Measurements from ENCODE around the gene COL19A1. TPM values are rescaled to one million over a fixed set of nuclear protein-coding genes. Genes with fewer than 3 reads are reported as not detected.

The COL19A1 gene
- total RNA-seq, 2 experiments from 2014 or later: not detected

DNA sequence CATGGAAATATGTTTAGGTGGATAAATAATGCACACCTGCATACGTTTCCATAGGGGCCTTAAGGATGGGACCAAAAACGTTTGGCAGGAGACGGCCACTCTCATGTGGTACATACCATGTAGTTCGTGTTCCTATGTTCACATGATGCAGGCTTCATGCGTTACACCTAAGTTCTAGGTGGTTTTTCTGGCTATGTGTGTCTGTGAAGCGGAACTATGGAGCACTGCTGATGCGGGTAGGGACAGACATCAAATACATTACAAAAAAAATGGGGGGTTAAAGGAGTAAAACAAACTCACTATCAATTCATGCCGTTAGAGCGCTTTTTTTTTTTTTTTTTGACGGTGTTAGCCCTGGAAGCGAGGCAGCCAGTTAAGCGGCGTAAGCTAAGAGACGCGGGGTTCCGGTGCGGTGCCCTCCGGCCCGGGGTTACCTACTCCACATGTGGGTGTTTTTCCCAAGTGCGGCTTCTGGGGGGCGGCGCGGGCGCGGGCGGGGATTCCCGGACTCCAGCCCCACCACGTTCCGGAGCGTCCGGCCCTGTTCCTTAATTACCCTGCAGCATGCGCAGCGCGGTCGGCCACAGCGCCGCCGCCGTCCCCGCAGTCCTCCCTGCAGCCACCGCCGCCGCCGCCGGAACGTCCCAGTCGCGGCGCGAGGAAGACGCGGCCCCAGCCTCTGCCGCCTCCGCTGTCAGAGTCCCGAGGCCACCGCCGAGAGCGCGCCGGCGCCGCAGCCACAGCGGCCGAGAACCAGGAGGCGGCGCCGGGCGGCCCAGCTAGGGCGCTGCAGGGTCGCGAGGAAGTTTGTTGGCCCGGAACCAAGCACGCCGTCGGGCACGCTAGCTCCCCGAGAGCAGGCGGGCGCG, 648 bp downstream of the COL19A1 start:
- intact Hi-C loops (cut with DNase I, micrococcal nuclease): loop anchor here (1.0 to 5.0 kb wide), 3 partner anchors 32 to 70 kb away; partner anchors contain the start of gene LMBRD1 (in 2 of the 2)
- H3K27ac Mint-ChIP-seq: peak overlapping the region; percentile 65
- no peaks in the 10 kb centered on the region for H3K36me3 Mint-ChIP-seq (ENCODE audit: low read depth)
- ChIA-PET POLR2A (no interaction called here), CTCF (interaction anchor here (0.6 to 1.1 kb wide), 8 partner anchors 10 to 802 kb away, joined by 3 to 4 read pairs (median 3); partner anchors contain the start of gene LMBRD1)
- H3K4me1 Mint-ChIP-seq: peaks cover 23% of the 10 kb centered on the region
- H3K4me3 Mint-ChIP-seq: peak overlapping the region; percentile 64
- peak; percentile 74 for DNase-seq
- H3K9me3 Mint-ChIP-seq (ENCODE audit: low read depth): no peaks in the 10 kb centered on the region
- peak; percentile 81 for ATAC-seq
- peaks cover 46% of the 10 kb centered on the region for H3K27me3 Mint-ChIP-seq

DNA sequence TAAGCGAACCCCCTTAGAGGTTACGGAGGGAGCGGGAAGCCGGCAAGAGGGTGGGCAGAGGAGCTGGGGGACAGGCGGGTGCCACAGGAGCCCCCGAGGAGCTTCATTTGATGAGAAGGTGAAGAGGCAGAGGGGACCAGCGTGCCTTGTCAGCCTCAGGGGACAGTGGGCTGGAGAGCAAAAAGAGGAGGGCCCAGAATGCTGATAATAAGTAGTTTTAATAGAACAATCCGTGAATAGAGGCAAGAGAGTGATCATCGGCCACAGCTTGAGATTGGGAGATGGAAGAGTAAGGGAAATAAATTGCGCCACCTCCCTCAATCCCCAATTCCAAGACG, 1.3 kb downstream of the COL19A1 start:
- Mint-ChIP-seq H3K9me3 (ENCODE audit: low read depth) (no peaks in the 10 kb centered on the region), H3K4me3 (peak overlapping the region; percentile 64), H3K4me1 (peaks cover 23% of the 10 kb centered on the region), H3K27ac (no peak overlapping the region), H3K36me3 (ENCODE audit: low read depth) (no peaks in the 10 kb centered on the region), H3K27me3 (peaks cover 45% of the 10 kb centered on the region)
- ChIA-PET POLR2A (no interaction called here), CTCF (interaction anchor here (0.6 to 1.1 kb wide), 7 partner anchors 20 to 801 kb away, joined by 3 to 4 read pairs (median 3); partner anchors contain the start of gene LMBRD1)
- intact Hi-C loops (cut with DNase I, micrococcal nuclease): loop anchor here (1.0 to 5.0 kb wide), 3 partner anchors 33 to 70 kb away; partner anchors contain the start of gene LMBRD1 (in 2 of the 2)
- ATAC-seq (no peak), DNase-seq (no peak)

DNA sequence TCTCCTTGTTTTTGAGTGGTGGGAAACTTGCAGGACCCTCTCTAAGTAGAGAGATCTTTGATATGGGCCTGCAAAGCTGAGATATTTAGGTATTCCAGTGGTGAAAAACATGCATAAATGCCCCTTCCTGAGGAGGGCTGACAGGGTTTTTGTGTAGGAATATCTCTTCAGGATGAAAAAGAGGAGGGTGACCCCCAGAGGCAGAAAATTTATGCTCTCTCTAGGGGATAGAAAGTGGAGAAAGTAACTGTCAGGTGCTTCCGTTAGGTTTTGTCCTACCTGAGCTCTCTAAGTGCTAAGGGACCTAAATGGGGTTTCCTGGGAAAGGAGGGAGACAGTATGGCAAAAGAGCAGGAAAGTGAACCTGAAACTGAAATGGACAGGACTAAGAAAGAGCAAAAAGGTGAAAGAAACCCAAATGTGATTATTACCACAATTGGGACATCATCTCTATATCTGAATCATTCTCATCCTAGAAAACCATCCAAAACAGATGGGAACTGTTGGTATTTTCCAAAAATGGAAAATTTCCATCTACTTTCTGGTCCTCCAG, 2.0 kb downstream of the COL19A1 start:
- POLR2A ChIA-PET: no interaction called here
- H3K4me3 Mint-ChIP-seq: peak overlapping the region; percentile 64

DNA sequence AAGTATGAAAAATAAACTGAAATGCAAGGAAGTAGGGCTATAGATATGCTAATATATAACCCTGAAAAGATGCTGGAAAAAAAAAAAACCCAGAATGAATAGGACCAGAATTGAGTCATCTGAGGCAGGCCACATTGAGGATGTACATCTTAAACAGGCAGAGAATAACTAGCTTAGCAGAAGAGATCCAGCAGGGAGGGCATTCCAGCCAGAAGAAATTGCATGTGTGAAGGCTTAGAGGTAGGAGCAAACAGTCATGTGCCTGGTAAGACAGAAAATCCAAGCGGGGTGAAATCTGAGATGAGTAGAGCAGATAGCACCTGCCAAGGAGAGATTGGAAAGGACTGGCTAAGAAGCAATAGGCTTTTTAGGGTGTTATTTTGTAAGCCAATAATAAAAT, 2.6 kb downstream of the COL19A1 start:
- intact Hi-C loops (cut with DNase I, micrococcal nuclease): loop anchor here in 1 of 2 experiments (5.0 kb wide), 1 partner anchor 72 kb away; the partner anchor contains the start of gene LMBRD1
- Mint-ChIP-seq H3K4me1 (peaks cover 23% of the 10 kb centered on the region), H3K27ac (no peak overlapping the region), H3K36me3 (ENCODE audit: low read depth) (no peaks in the 10 kb centered on the region), H3K9me3 (ENCODE audit: low read depth) (no peaks in the 10 kb centered on the region), H3K4me3 (no peak overlapping the region), H3K27me3 (peaks cover 43% of the 10 kb centered on the region)
- no peak for DNase-seq
- ChIA-PET POLR2A (no interaction called here), CTCF (interaction anchor here (0.6 kb wide), 1 partner anchor 20 kb away, joined by 4 read pairs; no protein-coding TSS in a partner anchor)
- peak; percentile 21 for ATAC-seq

More for the DNA sequence above, 2.0 kb downstream of the COL19A1 start:
- CTCF ChIA-PET: interaction anchor here (0.6 kb wide), 2 partner anchors 19 to 956 kb away, joined by 4 to 6 read pairs; no protein-coding TSS in a partner anchor
- peaks cover 23% of the 10 kb centered on the region for H3K4me1 Mint-ChIP-seq
- H3K27ac Mint-ChIP-seq: no peak overlapping the region
- ATAC-seq: no peak
- H3K9me3 Mint-ChIP-seq (ENCODE audit: low read depth): no peaks in the 10 kb centered on the region
- H3K27me3 Mint-ChIP-seq: peaks cover 45% of the 10 kb centered on the region
- intact Hi-C loops (cut with DNase I, micrococcal nuclease): loop anchor here in 1 of 2 experiments (5.0 kb wide), 1 partner anchor 71 kb away; the partner anchor contains the start of gene LMBRD1
- H3K36me3 Mint-ChIP-seq (ENCODE audit: low read depth): no peaks in the 10 kb centered on the region
- DNase-seq: no peak

DNA sequence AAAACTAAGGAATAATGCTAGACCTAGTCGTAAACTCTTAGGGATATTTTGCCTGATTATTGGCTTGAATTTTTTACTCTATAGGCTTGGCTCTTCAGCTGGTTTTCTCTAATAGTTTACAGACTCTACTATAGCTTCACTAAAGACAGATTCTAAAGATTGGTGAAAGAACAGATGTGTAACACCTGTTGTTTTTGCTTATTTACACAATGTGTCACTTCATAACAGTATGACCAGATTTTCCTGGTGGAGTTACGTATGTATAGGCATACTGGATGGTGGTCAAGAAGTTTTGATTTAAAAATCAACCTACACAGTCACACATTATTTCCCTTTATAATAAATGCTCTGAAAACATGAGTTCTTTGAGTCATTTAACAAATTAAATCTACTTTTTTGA, 4.8 kb downstream of the COL19A1 start:
- Mint-ChIP-seq H3K9me3 (ENCODE audit: low read depth) (no peaks in the 10 kb centered on the region), H3K27ac (no peak overlapping the region), H3K27me3 (peaks cover 45% of the 10 kb centered on the region), H3K4me3 (no peak overlapping the region), H3K36me3 (ENCODE audit: low read depth) (no peaks in the 10 kb centered on the region), H3K4me1 (peaks cover 22% of the 10 kb centered on the region)
- CTCF ChIA-PET: no interaction called here
- intact Hi-C loops (cut with DNase I, micrococcal nuclease): no loop called here
- DNase-seq: no peak
- POLR2A ChIA-PET: no interaction called here
- ATAC-seq: no peak

DNA sequence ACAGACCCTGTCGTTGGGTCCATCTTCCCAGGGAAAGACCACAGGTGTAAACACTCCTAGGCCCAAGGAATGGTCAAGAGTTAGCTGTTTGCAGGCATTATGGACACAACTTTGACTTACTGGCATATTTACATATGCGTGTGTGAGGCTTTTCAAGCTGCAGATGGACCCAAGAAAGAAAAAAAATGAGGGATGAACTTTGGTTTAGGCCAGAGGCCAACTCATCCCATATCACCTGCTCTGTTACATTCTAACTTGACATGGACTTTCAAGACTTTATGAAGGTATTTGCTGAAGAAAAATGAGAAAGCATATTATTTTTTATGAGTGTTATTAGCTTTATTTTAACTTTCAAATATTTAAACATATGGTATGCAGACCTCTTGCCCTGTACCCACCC, 6.9 kb downstream of the COL19A1 start:
- Mint-ChIP-seq H3K4me3 (no peak overlapping the region), H3K4me1 (peaks cover 7% of the 10 kb centered on the region), H3K36me3 (ENCODE audit: low read depth) (no peaks in the 10 kb centered on the region), H3K27ac (no peak overlapping the region), H3K27me3 (peaks cover 29% of the 10 kb centered on the region), H3K9me3 (ENCODE audit: low read depth) (no peaks in the 10 kb centered on the region)
- intact Hi-C loops (cut with DNase I, micrococcal nuclease): no loop called here
- CTCF ChIA-PET: interaction anchor here (1.5 kb wide), 1 partner anchor 8 kb away, joined by 3 read pairs; no protein-coding TSS in a partner anchor
- DNase-seq: no peak
- POLR2A ChIA-PET: no interaction called here
- no peak for ATAC-seq

DNA sequence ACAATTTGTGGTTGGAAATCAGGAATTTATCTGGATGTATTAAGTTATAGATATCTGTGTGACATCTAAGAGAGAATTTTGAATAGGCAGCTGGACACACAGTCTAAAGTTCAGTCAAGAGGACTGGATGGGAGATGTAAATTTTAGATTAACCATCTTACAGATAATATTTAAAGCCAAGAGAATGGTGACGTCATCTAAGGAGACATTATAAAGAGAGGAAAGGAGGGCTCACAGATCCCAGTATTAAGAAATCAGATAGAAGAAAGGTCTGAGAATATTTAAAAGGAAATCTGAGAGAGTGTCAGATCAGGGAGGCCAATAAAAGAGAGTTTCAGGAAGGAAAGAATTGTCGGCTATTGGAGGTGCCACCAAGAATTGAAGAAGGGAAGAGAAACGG, 9.4 kb downstream of the COL19A1 start:
- Mint-ChIP-seq H3K4me1 (peaks cover under 1% of the 10 kb centered on the region), H3K36me3 (ENCODE audit: low read depth) (no peaks in the 10 kb centered on the region), H3K27ac (no peak overlapping the region), H3K4me3 (no peak overlapping the region), H3K9me3 (ENCODE audit: low read depth) (no peaks in the 10 kb centered on the region), H3K27me3 (peaks cover 16% of the 10 kb centered on the region)
- intact Hi-C loops (cut with DNase I, micrococcal nuclease): no loop called here
- ChIA-PET POLR2A (no interaction called here), CTCF (no interaction called here)
- ATAC-seq: no peak
- no peak for DNase-seq

DNA sequence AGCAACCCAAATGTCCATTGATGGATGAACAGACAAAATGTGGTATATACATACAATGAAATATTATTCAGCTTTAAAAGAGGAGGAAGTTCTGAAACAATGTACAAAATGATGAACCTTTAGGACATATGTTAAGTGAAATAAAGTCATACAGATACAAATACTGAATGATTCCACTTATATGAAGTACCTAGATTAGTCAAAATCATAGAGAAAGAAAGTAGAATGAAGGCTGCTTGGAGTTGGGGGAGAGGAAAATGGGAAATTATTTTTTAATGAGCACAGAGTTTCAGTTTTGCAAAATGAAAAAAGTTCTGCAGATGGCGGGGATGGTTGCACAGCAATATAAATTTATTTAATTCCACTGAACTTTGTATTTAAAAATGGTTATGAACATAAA, 12.4 kb downstream of the COL19A1 start:
- Mint-ChIP-seq H3K4me3 (no peak overlapping the region), H3K36me3 (ENCODE audit: low read depth) (no peaks in the 10 kb centered on the region), H3K27me3 (peaks cover 23% of the 10 kb centered on the region), H3K9me3 (ENCODE audit: low read depth) (no peaks in the 10 kb centered on the region), H3K27ac (no peak overlapping the region), H3K4me1 (peaks cover 2% of the 10 kb centered on the region)
- DNase-seq: no peak
- intact Hi-C loops (cut with DNase I, micrococcal nuclease): no loop called here
- CTCF ChIA-PET: no interaction called here
- no peak for ATAC-seq
- POLR2A ChIA-PET: no interaction called here

DNA sequence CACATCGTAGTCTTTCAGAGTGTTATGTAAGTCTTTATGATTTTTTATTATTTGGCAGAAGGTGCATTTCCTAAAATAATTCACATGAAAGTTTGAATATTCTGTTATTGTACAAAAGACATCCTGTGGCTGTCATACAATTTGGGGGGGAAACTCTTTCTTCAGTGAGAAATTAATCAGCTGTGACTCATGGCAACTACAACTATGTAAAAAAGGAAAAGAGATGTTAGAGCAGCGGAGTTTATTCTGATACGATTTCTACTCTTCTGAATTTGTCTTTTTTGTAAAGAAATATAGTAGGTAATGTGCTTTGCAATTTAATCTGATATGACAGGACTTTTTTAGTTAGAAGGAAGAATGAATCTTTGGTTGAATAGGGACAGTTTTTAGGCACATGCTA, 14.2 kb downstream of the COL19A1 start:
- ChIA-PET CTCF (interaction anchor here (0.6 to 1.0 kb wide), 2 partner anchors 8 to 68 kb away, joined by 3 read pairs; no protein-coding TSS in a partner anchor), POLR2A (no interaction called here)
- DNase-seq: no peak
- Mint-ChIP-seq H3K27me3 (peaks cover 17% of the 10 kb centered on the region), H3K4me3 (no peak overlapping the region), H3K9me3 (ENCODE audit: low read depth) (no peaks in the 10 kb centered on the region), H3K36me3 (ENCODE audit: low read depth) (no peaks in the 10 kb centered on the region), H3K27ac (no peak overlapping the region), H3K4me1 (peaks cover 2% of the 10 kb centered on the region)
- no peak for ATAC-seq
- intact Hi-C loops (cut with DNase I, micrococcal nuclease): no loop called here

DNA sequence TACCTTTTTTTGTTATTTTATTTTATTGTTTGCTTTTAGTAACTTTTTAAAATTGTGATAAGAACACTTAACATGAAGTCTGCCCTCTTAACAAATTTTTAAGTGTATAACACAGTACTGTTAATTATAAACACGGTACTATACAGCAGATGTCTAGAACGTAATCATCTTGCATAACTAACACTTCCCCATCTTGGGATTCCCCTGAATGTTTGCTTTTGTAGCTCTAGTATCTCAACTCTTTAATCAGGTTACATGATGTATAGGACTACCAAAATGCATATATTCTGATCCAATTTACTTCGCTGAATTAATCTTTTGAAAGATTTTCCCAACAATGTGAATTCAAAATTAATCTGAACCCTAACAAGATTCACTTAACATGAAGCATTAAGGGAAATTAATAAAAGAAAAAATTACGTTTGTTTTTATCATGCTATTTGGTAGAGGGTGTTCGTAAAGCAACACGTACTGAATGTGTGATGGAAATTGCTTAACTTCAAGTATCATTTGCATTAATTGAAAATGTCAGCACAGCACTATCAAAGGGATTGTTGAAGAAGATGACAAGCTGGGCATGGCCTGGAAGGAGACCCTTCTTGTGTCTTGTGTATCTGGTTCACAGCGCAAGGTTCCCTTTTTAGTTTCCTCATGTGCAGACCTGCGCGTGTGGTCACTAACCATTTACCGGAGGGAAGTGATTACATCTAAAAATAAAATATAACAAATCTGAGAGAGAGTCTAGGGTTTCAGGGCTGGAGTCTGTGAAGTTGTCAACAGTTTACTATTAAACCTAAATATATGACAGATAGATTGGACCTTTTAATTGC, 15.2 kb downstream of the COL19A1 start:
- CTCF ChIA-PET: interaction anchor here (1.0 kb wide), 1 partner anchor 9 kb away, joined by 3 read pairs; no protein-coding TSS in a partner anchor
- H3K27ac Mint-ChIP-seq: no peak overlapping the region
- POLR2A ChIA-PET: no interaction called here
- H3K27me3 Mint-ChIP-seq: peaks cover 18% of the 10 kb centered on the region
- ATAC-seq (no peak), DNase-seq (no peak)
- peaks cover 2% of the 10 kb centered on the region for H3K4me1 Mint-ChIP-seq
- intact Hi-C loops (cut with DNase I, micrococcal nuclease): no loop called here
- H3K36me3 Mint-ChIP-seq (ENCODE audit: low read depth): no peaks in the 10 kb centered on the region
- H3K9me3 Mint-ChIP-seq (ENCODE audit: low read depth): no peaks in the 10 kb centered on the region
- no peak overlapping the region for H3K4me3 Mint-ChIP-seq

DNA sequence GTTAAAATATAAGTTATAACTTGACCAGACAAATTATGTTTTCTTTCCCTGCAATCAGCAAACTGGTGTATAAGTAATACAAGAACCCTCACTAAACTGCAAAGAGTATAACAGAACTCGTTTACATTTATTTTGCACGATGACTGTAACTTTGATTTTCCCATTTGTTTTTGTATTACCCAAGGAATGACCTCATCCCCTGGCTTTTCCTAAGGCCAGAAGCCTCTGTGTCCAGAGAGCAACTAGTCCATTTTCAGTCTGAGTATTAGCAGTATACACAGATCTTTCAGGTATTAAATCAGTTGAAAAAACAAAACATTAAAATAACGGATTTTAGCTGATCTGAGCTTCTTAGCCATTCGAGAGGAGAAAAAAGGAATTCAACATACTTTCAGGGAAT, 17.2 kb downstream of the COL19A1 start:
- Mint-ChIP-seq H3K27me3 (peaks cover 18% of the 10 kb centered on the region), H3K4me3 (no peak overlapping the region), H3K27ac (no peak overlapping the region), H3K4me1 (peaks cover 2% of the 10 kb centered on the region), H3K36me3 (ENCODE audit: low read depth) (no peaks in the 10 kb centered on the region), H3K9me3 (ENCODE audit: low read depth) (no peaks in the 10 kb centered on the region)
- DNase-seq: no peak
- ATAC-seq: no peak
- CTCF ChIA-PET: interaction anchor here (0.6 kb wide), 1 partner anchor 103 kb away, joined by 3 read pairs; no protein-coding TSS in a partner anchor
- POLR2A ChIA-PET: no interaction called here
- intact Hi-C loops (cut with DNase I, micrococcal nuclease): no loop called here
